Effector memory CD4-positive, alpha-beta T cell (primary cell): ENCODE data around the gene KCNQ5.

Source experiments
- DNase-seq, 3 donors: peaks; one replicate each; pipeline ENCODE4 v3.0.0-alpha.2; 2020
- H3K27ac ChIP-seq: 2 replicates; pipeline ENCODE4 v1.7.0; 2013; ENCODE audit warnings: mild to moderate bottlenecking, low read length, moderate library complexity; ENCODE audit not compliant: insufficient read depth, poor library complexity, severe bottlenecking
- H3K27me3 ChIP-seq: replicated peaks from 2 replicates; pipeline ENCODE4 v1.7.0; 2013; ENCODE audit warnings: mild to moderate bottlenecking, low read length; ENCODE audit not compliant: insufficient read depth, control insufficient read depth, poor library complexity, severe bottlenecking
- H3K36me3 ChIP-seq: 2 replicates; pipeline ENCODE4 v1.7.0; 2013; ENCODE audit warnings: mild to moderate bottlenecking, low read length, moderate library complexity; ENCODE audit not compliant: control insufficient read depth, insufficient read depth
- H3K4me1 ChIP-seq: 2 replicates; pipeline ENCODE4 v1.7.0; 2013; ENCODE audit warnings: low read length, mild to moderate bottlenecking; ENCODE audit not compliant: control insufficient read depth, insufficient read depth, poor library complexity, severe bottlenecking
- H3K4me3 ChIP-seq: 2 replicates; pipeline ENCODE4 v1.7.0; 2013; ENCODE audit warnings: low read length, low read depth, mild to moderate bottlenecking; ENCODE audit not compliant: insufficient read depth, poor library complexity, severe bottlenecking
- H3K9me3 ChIP-seq: 2 replicates; pipeline ENCODE4 v1.7.0; 2013; ENCODE audit warnings: mild to moderate bottlenecking, low read length, moderate library complexity; ENCODE audit not compliant: control insufficient read depth

Gene KCNQ5

GRCh38 chr6:73151732-73152131 is 529.9 kb downstream of the KCNQ5 start:
- Histone ChIP-seq H3K4me3 (no peak overlapping the region), H3K27ac (no peak overlapping the region), H3K27me3 (no peaks in the 10 kb centered on the region), H3K9me3 (no peaks in the 10 kb centered on the region), H3K4me1 (no peaks in the 10 kb centered on the region), H3K36me3 (no peaks in the 10 kb centered on the region)
- no peak for DNase-seq

DNA sequence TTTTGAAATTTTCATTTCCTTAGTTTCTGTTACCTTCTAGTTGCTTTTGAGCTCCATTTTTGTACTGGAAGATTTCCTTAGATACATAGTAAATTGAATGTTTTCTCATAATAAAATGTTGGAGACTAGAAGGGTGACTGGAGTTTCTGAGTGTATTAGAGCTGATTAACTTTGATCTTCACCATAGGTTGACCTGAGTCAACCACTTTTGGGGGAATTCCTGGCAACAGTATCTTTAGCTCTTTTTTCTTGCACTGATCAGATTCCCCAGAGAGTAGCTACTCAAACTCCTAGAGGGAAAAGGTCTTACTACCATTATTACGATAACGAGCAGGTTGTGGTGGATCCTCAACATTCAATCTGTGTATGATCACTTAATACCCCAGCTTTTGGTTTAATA is 530.7 kb downstream of the KCNQ5 start:
- H3K36me3 ChIP-seq, result no peaks in the 10 kb centered on the region
- no peaks in the 10 kb centered on the region for H3K9me3 ChIP-seq
- no peak overlapping the region for H3K4me3 ChIP-seq
- no peak for DNase-seq
- H3K4me1 ChIP-seq, result no peaks in the 10 kb centered on the region
- no peak overlapping the region for H3K27ac ChIP-seq
- H3K27me3 ChIP-seq, result no peaks in the 10 kb centered on the region

DNA sequence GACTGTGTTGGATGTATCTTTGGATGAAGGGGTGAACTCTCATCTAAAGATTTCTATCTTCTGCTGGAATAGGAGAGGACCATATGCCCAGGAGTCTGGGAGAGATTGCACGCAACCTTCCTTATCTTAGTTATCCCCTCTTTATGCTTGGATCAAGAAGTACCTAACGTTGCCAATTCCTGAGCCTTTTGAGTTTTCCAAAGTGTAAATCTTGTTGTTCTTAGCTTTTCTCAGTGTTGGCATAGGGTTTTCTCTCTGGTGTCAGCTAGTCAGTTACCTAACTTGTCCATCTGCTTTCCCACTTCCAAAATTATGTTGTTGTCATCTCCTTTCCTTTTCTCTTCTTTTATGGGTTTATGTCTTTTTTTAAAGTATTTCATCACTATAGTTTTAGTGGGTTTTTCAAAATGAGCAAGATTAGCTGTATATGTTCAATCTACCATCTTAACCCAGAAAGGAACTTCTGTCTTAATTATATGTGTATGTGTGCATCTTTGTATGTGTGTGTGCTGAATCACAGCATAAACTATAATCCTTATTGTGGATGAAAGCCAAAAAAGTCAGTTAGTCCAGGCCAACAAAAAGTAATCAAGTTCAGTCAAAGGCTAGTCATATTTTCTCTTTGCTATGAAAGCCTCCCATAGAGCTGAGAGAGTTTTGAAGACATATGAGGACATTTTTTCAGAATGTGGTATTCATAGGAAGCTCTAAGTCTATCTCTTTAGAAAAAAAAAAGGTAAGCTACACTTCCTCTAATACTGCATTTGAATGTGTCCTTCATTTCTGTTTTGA is 531.3 kb downstream of the KCNQ5 start:
- no peaks in the 10 kb centered on the region for H3K4me1 ChIP-seq
- H3K9me3 ChIP-seq, result no peaks in the 10 kb centered on the region
- no peak overlapping the region for H3K4me3 ChIP-seq
- H3K27me3 ChIP-seq, result no peaks in the 10 kb centered on the region
- DNase-seq, result no peak
- H3K36me3 ChIP-seq, result no peaks in the 10 kb centered on the region
- H3K27ac ChIP-seq, result no peak overlapping the region

GRCh38 chr6:73156793-73157767 is 535.2 kb downstream of the KCNQ5 start:
- no peak for DNase-seq
- H3K36me3 ChIP-seq, result no peaks in the 10 kb centered on the region
- H3K9me3 ChIP-seq, result no peaks in the 10 kb centered on the region
- H3K27ac ChIP-seq, result no peak overlapping the region
- H3K27me3 ChIP-seq, result no peaks in the 10 kb centered on the region
- H3K4me3 ChIP-seq, result no peak overlapping the region
- H3K4me1 ChIP-seq, result no peaks in the 10 kb centered on the region

GRCh38 chr6:73157870-73158269 is 536.0 kb downstream of the KCNQ5 start:
- no peak overlapping the region for H3K27ac ChIP-seq
- H3K27me3 ChIP-seq, result no peaks in the 10 kb centered on the region
- H3K9me3 ChIP-seq, result no peaks in the 10 kb centered on the region
- H3K36me3 ChIP-seq, result no peaks in the 10 kb centered on the region
- H3K4me1 ChIP-seq, result no peaks in the 10 kb centered on the region
- no peak overlapping the region for H3K4me3 ChIP-seq
- DNase-seq, result no peak

DNA sequence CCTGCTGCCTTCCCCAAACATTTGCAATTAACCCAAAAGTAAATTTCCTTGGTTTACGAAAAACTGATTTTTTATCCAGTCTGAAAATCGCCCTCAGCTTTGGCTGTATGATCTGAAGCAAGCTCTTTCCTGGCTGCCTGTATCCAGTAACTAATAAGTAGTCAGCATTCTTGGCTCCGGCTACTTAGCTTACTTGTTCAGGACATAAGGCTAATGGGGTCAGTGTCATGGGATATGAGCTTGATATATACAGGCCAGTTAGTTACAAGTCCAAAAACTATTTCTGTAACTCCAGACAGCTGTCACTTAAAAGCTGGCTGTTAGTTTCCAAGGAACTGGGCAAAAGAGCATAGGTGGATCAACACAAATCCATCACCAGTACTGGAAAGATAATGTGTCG is 547.2 kb downstream of the KCNQ5 start:
- Histone ChIP-seq H3K27ac (no peak overlapping the region), H3K9me3 (no peaks in the 10 kb centered on the region), H3K27me3 (no peaks in the 10 kb centered on the region), H3K36me3 (no peaks in the 10 kb centered on the region), H3K4me1 (no peaks in the 10 kb centered on the region), H3K4me3 (no peak overlapping the region)
- no peak for DNase-seq

DNA sequence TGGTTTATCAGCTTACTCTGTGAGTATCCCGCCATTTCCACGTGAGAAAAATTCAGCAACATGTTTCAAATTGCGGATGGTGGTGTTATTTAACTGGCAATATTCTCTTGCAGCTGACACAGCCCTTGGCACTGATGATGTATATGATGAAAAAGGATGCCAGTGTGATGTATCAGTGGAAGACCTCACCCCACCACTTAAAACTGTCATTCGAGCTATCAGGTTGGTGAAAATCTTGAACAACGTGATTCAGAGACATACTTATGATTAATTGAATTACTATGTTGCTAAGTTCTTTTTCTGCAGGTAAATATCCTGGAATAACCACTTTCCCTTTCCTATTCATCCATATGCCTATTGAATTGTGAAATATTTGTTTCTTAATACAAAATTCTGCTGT is 547.8 kb downstream of the KCNQ5 start:
- no peaks in the 10 kb centered on the region for H3K36me3 ChIP-seq
- H3K27ac ChIP-seq, result no peak overlapping the region
- H3K4me3 ChIP-seq, result no peak overlapping the region
- H3K4me1 ChIP-seq, result no peaks in the 10 kb centered on the region
- no peak for DNase-seq
- no peaks in the 10 kb centered on the region for H3K9me3 ChIP-seq
- no peaks in the 10 kb centered on the region for H3K27me3 ChIP-seq

DNA sequence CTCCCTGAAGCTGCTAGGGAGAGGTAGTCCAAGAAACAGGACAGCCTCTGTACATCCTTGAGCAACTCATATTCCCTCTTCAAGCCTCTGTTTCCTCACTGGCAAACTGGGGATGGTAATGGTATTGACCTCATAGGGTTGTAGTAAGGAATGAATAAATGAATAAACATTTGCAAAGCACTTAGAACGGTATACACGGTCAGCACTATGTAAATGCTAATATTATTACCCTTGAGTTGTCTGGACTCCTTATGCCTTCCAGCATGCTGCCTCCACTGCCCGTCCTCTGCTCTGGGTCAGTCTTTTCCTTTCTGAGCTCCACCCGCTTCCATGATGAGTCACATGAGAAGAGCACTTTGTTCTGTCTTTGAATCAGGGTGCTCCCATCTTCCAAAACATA is 552.8 kb downstream of the KCNQ5 start:
- Histone ChIP-seq H3K9me3 (no peaks in the 10 kb centered on the region), H3K4me1 (no peaks in the 10 kb centered on the region), H3K27me3 (no peaks in the 10 kb centered on the region), H3K4me3 (no peak overlapping the region), H3K27ac (no peak overlapping the region), H3K36me3 (no peaks in the 10 kb centered on the region)
- no peak for DNase-seq

- Histone ChIP-seq H3K27me3 (no peaks in the 10 kb centered on the region), H3K4me3 (no peak overlapping the region), H3K36me3 (no peaks in the 10 kb centered on the region), H3K9me3 (no peaks in the 10 kb centered on the region), H3K27ac (no peak overlapping the region), H3K4me1 (no peaks in the 10 kb centered on the region)
- no peak for DNase-seq
Observed at GRCh38 chr6:73176057-73176456, 554.2 kb downstream of the KCNQ5 start.
